ENCODE results near the gene DENND4A. TPM values are rescaled to one million over a fixed set of nuclear protein-coding genes. Genes with fewer than 3 reads are reported as not detected.

The DENND4A gene
- total RNA-seq, 6 donors from 2014 or later, result 20.9 to 66.4 (median 30.8) TPM

GRCh38 chr15:65833501-65834205 lies 41.6 kb upstream of the DENND4A start:
- Histone ChIP-seq H3K27me3 (no peaks in the 10 kb centered on the region), H3K9me3 (no peaks in the 10 kb centered on the region), H3K36me3 (no peaks in the 10 kb centered on the region), H3K4me3 (no peak overlapping the region), H3K4me1 (peaks cover 40 to 66% (median 45%) of the 10 kb centered on the region in 4 donors), H3K27ac (peak overlapping the region; percentile 83 to 89 (median 88))
- WGBS, 2 donors, result 32 to 42% methylated on average over 4 of the region's 4 CpGs
- peak in 1 of 2 donors; percentile 43 for DNase-seq
- no peak for ATAC-seq (ENCODE audit: low FRiP score in 2 of 2)
- no peak for TF ChIP-seq POLR2A (IDR thresholded peaks at IDR 0.05)
- no peak for TF ChIP-seq CTCF (IDR thresholded peaks at IDR 0.05)

- Histone ChIP-seq H3K4me3 (peak overlapping the region in 2 of 4 donors; percentile 9 to 28), H3K36me3 (no peaks in the 10 kb centered on the region), H3K4me1 (peaks cover 40 to 64% (median 44%) of the 10 kb centered on the region in 4 donors), H3K9me3 (no peaks in the 10 kb centered on the region), H3K27me3 (no peaks in the 10 kb centered on the region), H3K27ac (peak overlapping the region; percentile 83 to 89 (median 88))
- WGBS, 2 donors, result 7 to 8% methylated on average over 6 to 8 of the region's 8 CpGs
- DNase-seq (peak in 1 of 2 donors; percentile 89), ATAC-seq (ENCODE audit: low FRiP score in 2 of 2) (peak; percentile 92 to 96)
- TF ChIP-seq EP300 (IDR thresholded peaks at IDR 0.05) (peak in 1 of 4 donors; percentile 61), CTCF (IDR thresholded peaks at IDR 0.05) (peak in 1 of 6 experiments; percentile 14), POLR2AphosphoS5 (IDR thresholded peaks at IDR 0.05) (peak in 1 of 2 donors; percentile 83), POLR2A (IDR thresholded peaks at IDR 0.05) (peak in 1 of 4 donors; percentile 39)
Observed at GRCh38 chr15:65832549-65833364, 40.7 kb upstream of the DENND4A start.

- H3K36me3 ChIP-seq, result no peaks in the 10 kb centered on the region
- ATAC-seq (ENCODE audit: low FRiP score in 2 of 2) (no peak), DNase-seq (no peak)
- peaks cover 33 to 69% (median 49%) of the 10 kb centered on the region in 4 donors for H3K4me1 ChIP-seq
- 63 to 67% methylated on average over 7 of the region's 7 CpGs for WGBS, 2 donors
- H3K9me3 ChIP-seq, result no peaks in the 10 kb centered on the region
- H3K4me3 ChIP-seq, result no peak overlapping the region
- TF ChIP-seq POLR2AphosphoS5 (IDR thresholded peaks at IDR 0.05) (no peak), POLR2A (IDR thresholded peaks at IDR 0.05) (no peak), EP300 (IDR thresholded peaks at IDR 0.05) (no peak), CTCF (IDR thresholded peaks at IDR 0.05) (peak in 5 of 6 experiments; percentile 22 to 68 (median 44))
- H3K27ac ChIP-seq, result peak overlapping the region in 2 of 4 donors; percentile 55 to 66
- no peaks in the 10 kb centered on the region for H3K27me3 ChIP-seq
Observed at GRCh38 chr15:65829130-65829764, 37.2 kb upstream of the DENND4A start.

GRCh38 chr15:65828585-65828984 lies 36.5 kb upstream of the DENND4A start:
- TF ChIP-seq EP300 (IDR thresholded peaks at IDR 0.05) (no peak), POLR2AphosphoS5 (IDR thresholded peaks at IDR 0.05) (no peak), POLR2A (IDR thresholded peaks at IDR 0.05) (no peak), CTCF (IDR thresholded peaks at IDR 0.05) (no peak)
- no peaks in the 10 kb centered on the region for H3K36me3 ChIP-seq
- no peak for ATAC-seq (ENCODE audit: low FRiP score in 2 of 2)

More at GRCh38 chr15:65828585-65828984, 36.5 kb upstream of the DENND4A start:
- H3K4me1 ChIP-seq, result peaks cover 30 to 64% (median 44%) of the 10 kb centered on the region in 4 donors
- no peaks in the 10 kb centered on the region for H3K9me3 ChIP-seq
- H3K4me3 ChIP-seq, result no peak overlapping the region
- 56 to 79% methylated on average over 2 of the region's 2 CpGs for WGBS, 2 donors
- no peak for DNase-seq
- no peaks in the 10 kb centered on the region for H3K27me3 ChIP-seq
- peak overlapping the region in 2 of 4 donors; percentile 66 for H3K27ac ChIP-seq
